ENCODE data around the gene CA11. TPM values are rescaled to one million over a fixed set of nuclear protein-coding genes. Genes with fewer than 3 reads are reported as not detected.

The CA11 gene
- total and polyA plus RNA-seq, 2 of the 8 experiments (the other 6 are each of a cell fraction or from before 2014, with no cell fraction given): 51.7 to 71.4 TPM

- TF ChIP-seq, protein P1, sequence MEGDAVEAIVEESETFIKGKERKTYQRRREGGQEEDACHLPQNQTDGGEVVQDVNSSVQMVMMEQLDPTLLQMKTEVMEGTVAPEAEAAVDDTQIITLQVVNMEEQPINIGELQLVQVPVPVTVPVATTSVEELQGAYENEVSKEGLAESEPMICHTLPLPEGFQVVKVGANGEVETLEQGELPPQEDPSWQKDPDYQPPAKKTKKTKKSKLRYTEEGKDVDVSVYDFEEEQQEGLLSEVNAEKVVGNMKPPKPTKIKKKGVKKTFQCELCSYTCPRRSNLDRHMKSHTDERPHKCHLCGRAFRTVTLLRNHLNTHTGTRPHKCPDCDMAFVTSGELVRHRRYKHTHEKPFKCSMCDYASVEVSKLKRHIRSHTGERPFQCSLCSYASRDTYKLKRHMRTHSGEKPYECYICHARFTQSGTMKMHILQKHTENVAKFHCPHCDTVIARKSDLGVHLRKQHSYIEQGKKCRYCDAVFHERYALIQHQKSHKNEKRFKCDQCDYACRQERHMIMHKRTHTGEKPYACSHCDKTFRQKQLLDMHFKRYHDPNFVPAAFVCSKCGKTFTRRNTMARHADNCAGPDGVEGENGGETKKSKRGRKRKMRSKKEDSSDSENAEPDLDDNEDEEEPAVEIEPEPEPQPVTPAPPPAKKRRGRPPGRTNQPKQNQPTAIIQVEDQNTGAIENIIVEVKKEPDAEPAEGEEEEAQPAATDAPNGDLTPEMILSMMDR (IDR thresholded peaks at IDR 0.05; ENCODE audit: control extremely low read depth in 1 of 3, insufficient read depth in 1 of 3, low read depth in 1 of 3, low read length in 3 of 3): no peak
- TF ChIP-seq CEBPB (IDR thresholded peaks at IDR 0.05; ENCODE audit: low read depth, low read length): no peak
- TF ChIP-seq SUZ12 (IDR thresholded peaks at IDR 0.05; ENCODE audit: low read length): no peak
- no peak for TF ChIP-seq CTBP2 (IDR thresholded peaks at IDR 0.05; ENCODE audit: borderline replicate concordance, insufficient read depth, insufficient read length, low read length)
- TF ChIP-seq EZH2 (IDR thresholded peaks at IDR 0.05; ENCODE audit: low read depth, low read length, severe bottlenecking): no peak
- TF ChIP-seq SP4 (IDR thresholded peaks at IDR 0.05; ENCODE audit: low read length): no peak
Measured at GRCh38 chr19:48606463-48607358, 39.3 kb downstream of the CA11 start, which contains the start of gene SPACA4 (continued).

Data from H1 (cell line).